GM23338 (cell line): ENCODE results near the gene XYLT1.

ENCODE experiments used
- CREB1 ChIP-seq: fragments of 250-450 bp; sonication (Bioruptor Pico); IDR thresholded peaks from 2 replicates; pipeline ENCODE4 v1.5.0; 2020; ENCODE audit warnings: low read depth, mild to moderate bottlenecking, moderate library complexity
- CTCF ChIP-seq, 2 experiments: fragments of 200-600 bp in 1 of 2; sonication (generic) in 1 of 2; conservative IDR thresholded peaks; 2 replicates each; pipeline versions ENCODE4 v1.5.1 to v1.6.1; 2016 to 2017; ENCODE audit warnings: antibody characterized with exemption in 2 of 2, low read depth in 2 of 2, mild to moderate bottlenecking in 2 of 2, moderate library complexity in 1 of 2
- ETS1 ChIP-seq: IDR thresholded peaks from 2 replicates; pipeline ENCODE4 v1.6.1; 2016; ENCODE audit warnings: antibody characterized with exemption
- EZH2 ChIP-seq: fragments of 200-600 bp; sonication (generic); IDR thresholded peaks from one replicate; pipeline ENCODE4 v1.8.0; 2017; ENCODE audit warnings: antibody characterized with exemption, mild to moderate bottlenecking, low read depth; ENCODE audit not compliant: unreplicated experiment
- EZH2phosphoT487 ChIP-seq: fragments of 200-600 bp; sonication (generic); IDR thresholded peaks from one replicate; pipeline ENCODE4 v1.8.1; 2018; ENCODE audit warnings: antibody characterized with exemption; ENCODE audit not compliant: unreplicated experiment
- JUNB ChIP-seq: IDR thresholded peaks from one replicate; pipeline ENCODE4 v1.6.1; 2016; ENCODE audit warnings: antibody characterized with exemption; ENCODE audit not compliant: unreplicated experiment
- NANOG ChIP-seq: IDR thresholded peaks from 2 replicates; pipeline ENCODE4 v1.6.1; 2016; ENCODE audit warnings: antibody characterized with exemption, borderline replicate concordance
- POLR2AphosphoS5 ChIP-seq: IDR thresholded peaks from 2 replicates; pipeline ENCODE4 v1.6.1; 2016; ENCODE audit warnings: antibody characterized with exemption, low read depth
- REST ChIP-seq: IDR thresholded peaks from one replicate; pipeline ENCODE4 v1.6.1; 2018; ENCODE audit warnings: antibody characterized with exemption; ENCODE audit not compliant: unreplicated experiment
- STAT1 ChIP-seq: IDR thresholded peaks from one replicate; pipeline ENCODE4 v1.6.1; 2016; ENCODE audit warnings: antibody characterized with exemption; ENCODE audit not compliant: unreplicated experiment
- ZNF114 ChIP-seq: fragments of 250-450 bp; sonication (Bioruptor Pico); IDR thresholded peaks from 2 replicates; pipeline ENCODE4 v1.5.0; 2020; ENCODE audit warnings: mild to moderate bottlenecking, moderate library complexity
- ZNF331 ChIP-seq: fragments of 250-450 bp; sonication (Bioruptor Pico); IDR thresholded peaks from 2 replicates; pipeline ENCODE4 v1.5.0; 2020; ENCODE audit warnings: low read depth, mild to moderate bottlenecking, moderate library complexity

- TF ChIP-seq CTCF (conservative IDR thresholded peaks at IDR 0.05; ENCODE audit: low read depth in 2 of 2): no peak
- no peak for TF ChIP-seq EZH2
- TF ChIP-seq REST: no peak
- TF ChIP-seq EZH2phosphoT487: no peak
- TF ChIP-seq CREB1: no peak
- no peak for TF ChIP-seq JUNB
- TF ChIP-seq POLR2AphosphoS5: no peak
- TF ChIP-seq ETS1: no peak
- TF ChIP-seq ZNF114: no peak
- TF ChIP-seq ZNF331 (CRISPR knock-in tag): no peak
- no peak for TF ChIP-seq STAT1
- TF ChIP-seq NANOG: no peak
These were observed 16.5 kb downstream of the XYLT1 start for GRCh38 chr16:17454162-17454730.
